NCI-H2171 (cell line): ENCODE results near the gene STEAP1B.
"Not testable (repeated sequence)": the region's sequence is repeated elsewhere in the genome, so short reads cannot be mapped to it uniquely, and the experiment has no call there.

Experiments used
- DNase-seq: peaks from one replicate; lab custom pipeline; 2025; lab: John Stamatoyannopoulos, UW

The STEAP1B gene

GRCh38 chr7:22499888-22500689 lies at the start of gene STEAP1B:
Gene STEAP1B (minus strand): TSS chr7:22500188. CDS start chr7:22494855, 5,333 bp downstream.
- DNase-seq: peak; percentile 83

DNA sequence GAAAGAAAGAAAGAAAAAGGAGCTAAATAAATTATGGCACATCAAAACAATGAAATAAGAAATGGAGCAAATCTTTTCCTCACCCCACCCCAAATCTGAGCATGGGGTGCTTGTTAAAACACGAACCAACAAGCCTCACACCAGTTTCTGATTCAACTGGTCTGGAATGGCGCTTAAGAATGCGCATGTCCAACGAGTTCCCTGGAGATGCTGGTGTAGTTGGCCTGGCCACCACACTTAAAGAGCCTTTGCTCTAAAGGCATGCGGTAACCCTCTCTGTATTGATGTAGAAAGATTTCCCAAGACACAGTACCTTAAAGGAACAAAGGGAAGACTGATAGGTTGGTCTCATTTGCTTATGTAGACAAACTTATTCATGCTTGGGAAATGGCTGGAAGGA lies 49.1 kb upstream of the STEAP1B start:
- no peak for DNase-seq

DNA sequence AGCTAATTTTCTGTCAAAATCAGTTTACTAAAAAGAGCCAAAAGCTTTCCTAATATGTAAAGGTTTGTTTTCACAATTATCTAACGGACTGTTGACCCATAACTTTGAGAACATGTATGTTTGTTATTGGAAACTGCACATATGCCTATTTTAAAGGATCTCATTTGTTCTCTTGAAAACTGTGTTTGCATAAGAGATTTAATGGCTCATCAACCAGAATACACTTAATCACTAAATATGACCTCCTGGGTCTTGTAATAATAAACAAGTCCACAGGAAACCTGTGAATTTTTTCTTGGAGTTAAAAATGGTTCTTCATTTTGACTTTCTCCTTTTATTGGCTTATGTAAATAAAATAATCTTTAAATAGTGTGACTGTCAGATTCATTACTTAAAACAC lies 48.3 kb upstream of the STEAP1B start:
- DNase-seq: no peak

DNA sequence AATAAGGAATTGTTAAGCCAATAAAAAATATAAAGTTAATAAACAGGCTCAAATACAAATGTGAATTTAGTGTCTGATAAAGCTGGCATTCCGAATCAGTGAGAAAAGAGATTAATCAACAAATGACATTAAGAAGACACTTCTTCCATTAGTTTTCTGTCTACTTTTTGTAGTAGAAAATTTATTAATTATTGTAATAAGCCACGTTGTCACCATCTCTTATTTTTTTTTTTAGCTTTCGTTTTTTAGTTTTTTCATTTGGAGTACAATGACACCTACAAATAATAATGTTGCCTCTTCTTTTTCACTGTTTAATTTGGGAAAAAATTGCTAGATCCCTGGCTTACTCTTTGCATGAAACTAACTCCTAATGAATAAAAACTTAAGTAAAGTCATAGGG lies 46.8 kb upstream of the STEAP1B start:
- no peak for DNase-seq

DNA sequence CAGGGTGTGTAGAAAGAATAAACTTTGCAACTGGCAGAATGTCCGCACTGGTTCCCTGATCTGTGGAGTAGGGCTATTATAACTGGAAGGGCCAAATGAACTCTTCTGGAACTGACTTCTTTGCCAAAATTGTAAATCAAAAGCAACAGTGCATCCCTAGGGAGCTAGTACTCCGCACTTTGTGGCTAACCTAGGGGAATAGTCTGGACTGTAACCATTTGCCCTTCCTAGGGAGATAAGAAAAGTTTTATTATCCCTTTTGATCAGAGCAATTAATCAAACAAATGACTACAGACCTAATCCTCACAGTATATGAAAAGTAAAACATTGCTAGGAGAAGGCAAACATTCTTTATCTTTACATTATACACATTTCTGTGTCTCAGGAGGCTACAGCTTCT lies 45.5 kb upstream of the STEAP1B start:
- no peak for DNase-seq

GRCh38 chr7:22544245-22544644 lies 44.3 kb upstream of the STEAP1B start:
- no peak for DNase-seq

- DNase-seq: no peak
These were observed 43.2 kb upstream of the STEAP1B start for GRCh38 chr7:22543169-22543568.

DNA sequence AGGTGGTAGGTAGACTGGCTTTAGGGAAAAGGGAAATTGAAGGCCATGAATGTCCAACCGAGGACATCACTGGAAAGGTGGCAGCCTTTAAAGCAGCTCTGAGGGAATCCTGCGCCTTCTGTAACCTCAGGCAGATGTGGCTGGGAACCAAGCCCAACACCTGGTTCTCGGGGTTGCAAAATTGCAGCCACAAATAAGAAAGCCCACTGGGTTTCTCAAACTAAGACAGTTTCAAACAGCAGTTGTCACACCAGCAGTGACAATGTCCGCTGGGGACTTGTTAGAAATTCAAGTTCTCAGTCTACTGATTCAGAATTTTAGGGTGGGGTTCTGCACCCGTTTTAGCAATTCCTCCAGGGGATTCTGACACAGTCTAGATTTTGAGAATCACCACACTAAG lies 42.7 kb upstream of the STEAP1B start:
- DNase-seq: no peak

- no peak for DNase-seq
These were observed 42.3 kb upstream of the STEAP1B start for GRCh38 chr7:22542254-22542653.

- DNase-seq: no peak
These were observed 41.8 kb upstream of the STEAP1B start for GRCh38 chr7:22541789-22542188.

DNA sequence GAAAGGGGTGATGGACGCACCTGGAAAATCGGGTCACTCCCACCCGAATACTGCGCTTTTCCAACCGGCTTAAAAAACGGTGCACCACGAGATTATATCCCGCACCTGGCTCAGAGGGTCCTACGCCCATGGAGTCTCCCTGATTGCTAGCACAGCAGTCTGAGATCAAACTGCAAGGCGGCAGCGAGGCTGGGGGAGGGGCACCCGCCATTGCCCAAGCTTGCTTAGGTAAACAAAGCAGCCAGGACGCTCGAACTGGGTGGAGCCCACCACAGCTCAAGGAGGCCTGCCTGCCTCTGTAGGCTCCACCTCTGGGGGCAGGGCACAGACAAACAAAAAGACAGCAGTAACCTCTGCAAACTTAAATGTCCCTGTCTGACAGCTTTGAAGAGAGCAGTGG lies 28.5 kb upstream of the STEAP1B start:
- not testable (repeated sequence) for DNase-seq

DNA sequence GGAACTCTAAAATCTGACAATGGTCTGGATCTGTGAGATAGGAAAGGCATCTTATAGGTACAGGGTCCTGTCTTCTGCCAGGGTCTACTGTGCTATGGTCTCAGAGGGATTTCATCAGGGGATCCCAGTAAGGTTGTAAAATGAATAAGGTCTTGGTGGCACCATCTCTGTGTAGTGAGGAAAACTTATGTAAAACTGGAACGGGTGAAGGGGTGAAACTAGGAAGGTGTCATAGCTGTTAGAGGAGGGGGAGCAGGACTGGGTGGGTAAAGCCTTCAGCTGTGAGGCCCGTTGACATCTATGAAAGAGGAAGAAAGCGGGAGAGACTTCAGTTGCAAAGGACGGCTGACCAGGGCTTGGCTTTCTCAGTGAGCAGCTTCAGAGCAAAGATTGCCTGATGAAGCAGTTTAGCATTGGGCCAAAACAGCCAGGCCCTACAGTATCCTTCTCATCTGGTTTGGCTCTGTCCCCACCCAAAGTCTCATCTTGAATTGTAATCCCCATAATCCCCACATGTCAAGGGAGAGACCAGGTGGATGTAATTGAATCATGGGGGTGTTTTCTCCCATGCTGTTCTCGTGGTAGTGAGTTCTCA lies 24.5 kb upstream of the STEAP1B start:
- DNase-seq: not testable (repeated sequence)

DNA sequence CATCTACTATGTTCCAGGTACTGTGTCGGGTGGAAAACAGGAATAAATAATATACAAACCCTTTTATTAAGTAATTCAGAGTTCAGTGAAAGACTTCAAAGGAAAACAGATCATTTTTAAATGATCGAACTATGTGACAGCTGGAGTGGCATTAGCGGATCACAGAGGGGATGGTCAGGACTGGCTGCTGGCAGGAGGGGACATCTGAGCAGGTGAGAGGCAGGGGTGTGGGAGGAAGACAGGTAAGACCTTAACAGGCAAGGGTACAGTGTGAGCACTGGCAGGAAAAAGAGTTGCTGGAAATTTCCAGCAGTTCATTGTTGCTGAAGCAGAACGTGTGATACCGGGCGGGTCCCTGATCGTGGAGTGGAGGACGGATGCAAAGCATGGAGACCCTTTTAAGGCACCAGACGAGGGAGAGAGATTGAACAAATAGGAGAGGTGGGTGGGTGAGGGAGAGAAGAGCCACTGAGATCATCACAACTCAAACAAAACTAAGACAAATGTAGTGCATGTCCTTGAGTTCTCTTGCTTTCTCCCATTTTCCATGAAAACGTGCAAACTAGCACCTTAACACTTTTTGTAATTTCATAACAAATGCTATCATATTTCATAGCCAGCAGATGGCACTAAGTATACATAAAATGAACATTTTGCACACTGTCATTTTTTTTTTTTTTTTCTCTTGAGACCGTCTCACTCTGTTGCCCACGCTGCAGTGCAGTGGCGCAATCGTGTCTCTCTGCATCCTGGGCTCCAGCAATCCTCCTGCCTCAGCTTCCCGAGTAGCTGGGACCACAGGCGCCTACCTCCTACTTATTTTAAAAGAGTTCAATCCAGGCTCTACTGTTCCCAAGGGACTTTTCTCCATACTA lies 23.7 kb upstream of the STEAP1B start:
- DNase-seq: peak; percentile 34

- not testable (repeated sequence) for DNase-seq
These were observed 19.6 kb upstream of the STEAP1B start for GRCh38 chr7:22519560-22519959.

GRCh38 chr7:22516950-22517349 lies 17.0 kb upstream of the STEAP1B start:
- DNase-seq: not testable (repeated sequence)

- not testable (repeated sequence) for DNase-seq
These were observed 15.0 kb upstream of the STEAP1B start for GRCh38 chr7:22514963-22515362.

DNA sequence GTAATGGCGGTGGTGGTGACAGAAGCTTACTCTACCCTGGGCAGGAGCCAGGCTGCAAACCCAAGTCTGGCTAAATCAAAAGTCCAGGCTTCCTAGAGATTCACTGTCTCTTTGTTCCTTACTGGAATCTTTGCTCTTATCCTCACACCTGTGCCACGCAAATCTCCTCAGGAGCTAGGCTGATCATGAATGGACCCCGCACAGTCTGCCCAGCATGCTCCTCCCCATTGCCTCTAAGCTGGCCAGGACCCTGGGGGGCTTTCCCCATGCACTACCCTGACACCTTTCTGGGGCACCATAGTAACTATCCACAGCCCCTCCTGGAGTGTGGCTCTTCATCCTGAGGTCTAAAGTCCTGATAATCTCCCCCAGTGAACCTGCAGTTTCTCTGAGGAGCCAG lies 7.3 kb upstream of the STEAP1B start:
- DNase-seq: not testable (repeated sequence)

GRCh38 chr7:22506316-22507020 lies 6.5 kb upstream of the STEAP1B start:
- DNase-seq: peak; percentile 30

DNA sequence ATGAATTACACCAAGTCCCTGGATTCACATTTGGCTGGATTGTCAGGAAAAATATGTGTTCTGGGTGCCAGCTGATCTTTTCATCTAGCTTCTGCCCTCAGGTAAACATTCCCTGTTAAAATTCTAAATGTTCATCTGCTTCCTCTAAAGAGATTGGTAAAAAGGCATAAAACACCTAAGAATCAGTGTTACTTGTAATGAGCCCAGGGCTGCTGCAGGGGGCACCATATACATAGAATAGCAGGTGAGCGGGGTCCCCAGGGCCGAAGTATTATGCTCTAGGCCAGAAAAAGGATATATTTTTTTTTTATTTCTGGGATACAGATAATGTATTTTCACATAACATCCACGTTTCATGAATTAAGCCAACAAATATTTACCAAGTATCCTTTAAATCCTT lies 4.5 kb upstream of the STEAP1B start:
- DNase-seq: not testable (repeated sequence)

DNA sequence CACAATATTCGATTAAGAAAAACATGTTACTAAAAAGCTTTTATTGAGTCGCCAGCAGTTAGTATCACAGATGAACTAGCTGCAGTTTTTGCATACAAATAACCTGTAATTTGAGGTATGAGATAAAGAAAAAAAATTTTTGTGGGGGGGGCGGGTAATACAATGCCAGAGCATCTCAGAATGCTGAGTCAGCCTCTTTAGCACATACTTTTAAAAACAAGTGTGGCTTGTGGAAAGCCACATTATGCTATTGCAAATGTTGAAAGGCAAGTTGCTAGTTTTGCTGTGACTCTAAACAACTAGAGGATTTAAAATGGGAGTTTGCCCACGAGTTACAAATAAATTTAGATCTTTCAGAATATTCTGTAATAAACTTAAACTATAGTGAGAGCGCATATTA lies 2.1 kb upstream of the STEAP1B start:
- DNase-seq: not testable (repeated sequence)

- peak; percentile 8 for DNase-seq
These were observed 1.3 kb upstream of the STEAP1B start for GRCh38 chr7:22501336-22501735.

GRCh38 chr7:22499044-22499443 lies 944 bp downstream of the STEAP1B start:
- DNase-seq: no peak
